GM12801 (cell line): ENCODE measurements around the gene ZNF524.

Experiments
- TF ChIP-seq, protein P1 (sequence below): IDR thresholded peaks from one replicate; pipeline ENCODE4 v1.5.1; 2011; ENCODE audit warnings: control low read depth; ENCODE audit not compliant: insufficient read length; ENCODE audit errors: extremely low read depth

The ZNF524 gene

DNA sequence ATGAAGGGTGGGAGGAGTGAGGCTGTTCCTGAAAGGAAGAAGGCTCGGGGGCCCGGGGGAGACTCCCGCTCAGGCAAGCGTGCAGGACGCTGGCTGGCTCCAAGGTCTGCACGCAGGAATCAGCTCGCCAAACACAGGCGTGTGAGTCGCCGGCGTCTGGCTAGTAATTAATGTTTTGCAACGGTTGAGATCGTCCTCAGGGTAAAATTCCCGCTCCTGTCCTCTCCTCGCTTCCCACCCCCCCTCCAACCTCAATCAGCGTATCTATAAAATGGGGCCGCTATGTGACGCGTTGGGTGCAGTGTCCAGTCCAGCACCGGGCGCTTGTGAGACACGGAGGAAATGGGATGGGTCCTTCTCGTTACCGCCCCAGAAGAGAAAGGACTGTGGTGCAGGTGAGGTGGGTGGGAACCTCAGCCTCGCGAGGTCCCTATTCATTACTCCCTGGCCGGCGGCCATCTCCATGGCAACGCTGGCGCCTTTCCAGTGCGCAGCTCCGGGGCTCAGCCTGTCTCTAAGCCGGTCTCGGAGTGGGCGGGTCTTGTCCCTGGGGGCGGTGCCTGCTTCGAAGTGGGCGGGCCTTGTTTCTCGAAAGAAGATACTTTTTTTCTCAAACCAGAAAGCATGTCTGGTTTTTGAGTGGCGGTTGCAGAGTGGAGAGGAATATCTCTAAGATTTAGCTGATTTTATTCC, 13.0 kb upstream of the ZNF524 start:
- TF ChIP-seq, protein P1, sequence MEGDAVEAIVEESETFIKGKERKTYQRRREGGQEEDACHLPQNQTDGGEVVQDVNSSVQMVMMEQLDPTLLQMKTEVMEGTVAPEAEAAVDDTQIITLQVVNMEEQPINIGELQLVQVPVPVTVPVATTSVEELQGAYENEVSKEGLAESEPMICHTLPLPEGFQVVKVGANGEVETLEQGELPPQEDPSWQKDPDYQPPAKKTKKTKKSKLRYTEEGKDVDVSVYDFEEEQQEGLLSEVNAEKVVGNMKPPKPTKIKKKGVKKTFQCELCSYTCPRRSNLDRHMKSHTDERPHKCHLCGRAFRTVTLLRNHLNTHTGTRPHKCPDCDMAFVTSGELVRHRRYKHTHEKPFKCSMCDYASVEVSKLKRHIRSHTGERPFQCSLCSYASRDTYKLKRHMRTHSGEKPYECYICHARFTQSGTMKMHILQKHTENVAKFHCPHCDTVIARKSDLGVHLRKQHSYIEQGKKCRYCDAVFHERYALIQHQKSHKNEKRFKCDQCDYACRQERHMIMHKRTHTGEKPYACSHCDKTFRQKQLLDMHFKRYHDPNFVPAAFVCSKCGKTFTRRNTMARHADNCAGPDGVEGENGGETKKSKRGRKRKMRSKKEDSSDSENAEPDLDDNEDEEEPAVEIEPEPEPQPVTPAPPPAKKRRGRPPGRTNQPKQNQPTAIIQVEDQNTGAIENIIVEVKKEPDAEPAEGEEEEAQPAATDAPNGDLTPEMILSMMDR, result no peak

GRCh38 chr19:55588738-55589137, 11.3 kb upstream of the ZNF524 start:
- TF ChIP-seq, protein P1, result no peak

- TF ChIP-seq, protein P1, result no peak
Observed at GRCh38 chr19:55590109-55590508, 10.0 kb upstream of the ZNF524 start.

- TF ChIP-seq, protein P1, result no peak
Observed at GRCh38 chr19:55590617-55591016, 9.5 kb upstream of the ZNF524 start.

GRCh38 chr19:55591555-55591954, 8.5 kb upstream of the ZNF524 start:
- TF ChIP-seq, protein P1, result no peak

- TF ChIP-seq, protein P1, result no peak
Observed at GRCh38 chr19:55592391-55593090, 7.5 kb upstream of the ZNF524 start.

DNA sequence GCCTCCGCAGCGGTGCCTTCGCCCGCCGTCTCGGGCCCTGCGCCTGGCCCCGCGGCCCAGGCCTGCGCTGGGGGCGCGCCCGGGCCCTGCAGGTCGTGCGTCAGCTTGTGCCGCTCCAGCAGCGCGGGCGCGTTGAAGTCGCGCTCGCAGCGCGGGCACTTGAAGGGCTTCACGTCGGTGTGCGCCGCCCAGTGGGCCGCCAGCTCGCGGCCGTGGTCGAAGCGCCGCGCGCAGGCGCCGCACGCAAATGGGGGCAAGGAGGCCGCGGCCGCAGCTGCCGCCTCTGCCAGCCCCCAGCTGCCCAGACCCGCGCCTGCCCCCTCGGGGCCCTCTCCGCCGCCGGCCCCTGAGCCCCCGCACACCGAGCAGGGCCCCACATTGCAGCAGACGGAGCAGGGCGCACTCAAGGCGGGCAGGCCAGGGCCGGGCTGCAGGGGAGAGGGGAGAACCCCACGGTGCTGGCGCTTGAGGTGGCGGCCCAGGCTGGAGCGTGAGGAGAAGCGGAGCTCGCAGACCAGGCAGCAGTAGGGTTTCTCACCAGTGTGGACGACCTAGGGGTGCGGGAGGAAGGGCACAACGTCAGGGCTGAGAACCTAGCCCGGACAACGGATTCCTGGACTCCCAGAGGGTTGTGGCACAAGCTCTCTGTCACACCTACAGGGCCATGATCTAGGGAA, 6.9 kb upstream of the ZNF524 start:
- TF ChIP-seq, protein P1, result no peak
